ENCODE measurements around the gene GAS2.

GRCh38 chr11:22769081-22769480 lies 102.7 kb downstream of the GAS2 start:
- TF ChIP-seq CTCF (IDR thresholded peaks at IDR 0.05; ENCODE audit: insufficient read depth, low read length, poor library complexity, severe bottlenecking) (no peak), EZH2phosphoT487 (conservative IDR thresholded peaks at IDR 0.05; ENCODE audit: low read length) (no peak)
